ENCODE measurements around the gene PATJ. TPM values are rescaled to one million over a fixed set of nuclear protein-coding genes. Genes with fewer than 3 reads are reported as not detected.

PATJ gene
- total and polyA plus RNA-seq, 2 experiments from 2014 or later, result 35.3 to 68.4 TPM

- Histone ChIP-seq H3K4me1 (ENCODE audit: insufficient read depth) (peaks cover 26% of the 10 kb centered on the region), H3K27ac (ENCODE audit: low read depth) (no peak overlapping the region), H3K4me2 (peak overlapping the region; percentile 93), H3K27me3 (ENCODE audit: insufficient read depth) (no peaks in the 10 kb centered on the region), H3K36me3 (ENCODE audit: insufficient read depth) (no peaks in the 10 kb centered on the region), H3K9me2 (ENCODE audit: insufficient read depth) (no peaks in the 10 kb centered on the region), H3K79me2 (replicated peaks; ENCODE audit: insufficient read depth) (peaks cover 59% of the 10 kb centered on the region), H2AFZ (no peak overlapping the region), H4K20me1 (replicated peaks; ENCODE audit: insufficient read depth) (peaks cover 8% of the 10 kb centered on the region), H3F3A (replicated peaks; ENCODE audit: low read depth) (peaks cover 7% of the 10 kb centered on the region; the same call in 1 of the 2 replicates), H3K4me3 (peak overlapping the region; percentile 95)
- no peak overlapping the region for H3K27ac Mint-ChIP-seq
- H3K36me3 Mint-ChIP-seq (ENCODE audit: low read depth), result peaks cover 3% of the 10 kb centered on the region; the same call in 2 of the 3 replicates
- H3K4me1 Mint-ChIP-seq, result peaks cover 26% of the 10 kb centered on the region
- ATAC-seq (no peak), DNase-seq (ENCODE audit: low spot score) (no peak)
- no peak for TF ChIP-seq ZNF114 (CRISPR knock-in tag; IDR thresholded peaks at IDR 0.05)
- TF ChIP-seq NANOG (IDR thresholded peaks at IDR 0.05; ENCODE audit: borderline replicate concordance), result no peak
- no peak for TF ChIP-seq CREB1 (CRISPR knock-in tag; IDR thresholded peaks at IDR 0.05; ENCODE audit: low read depth)
- no peak for TF ChIP-seq STAT1 (IDR thresholded peaks at IDR 0.05; ENCODE audit: unreplicated experiment)
- no peak for TF ChIP-seq EZH2 (IDR thresholded peaks at IDR 0.05; ENCODE audit: low read depth, unreplicated experiment)
- TF ChIP-seq, protein P1, sequence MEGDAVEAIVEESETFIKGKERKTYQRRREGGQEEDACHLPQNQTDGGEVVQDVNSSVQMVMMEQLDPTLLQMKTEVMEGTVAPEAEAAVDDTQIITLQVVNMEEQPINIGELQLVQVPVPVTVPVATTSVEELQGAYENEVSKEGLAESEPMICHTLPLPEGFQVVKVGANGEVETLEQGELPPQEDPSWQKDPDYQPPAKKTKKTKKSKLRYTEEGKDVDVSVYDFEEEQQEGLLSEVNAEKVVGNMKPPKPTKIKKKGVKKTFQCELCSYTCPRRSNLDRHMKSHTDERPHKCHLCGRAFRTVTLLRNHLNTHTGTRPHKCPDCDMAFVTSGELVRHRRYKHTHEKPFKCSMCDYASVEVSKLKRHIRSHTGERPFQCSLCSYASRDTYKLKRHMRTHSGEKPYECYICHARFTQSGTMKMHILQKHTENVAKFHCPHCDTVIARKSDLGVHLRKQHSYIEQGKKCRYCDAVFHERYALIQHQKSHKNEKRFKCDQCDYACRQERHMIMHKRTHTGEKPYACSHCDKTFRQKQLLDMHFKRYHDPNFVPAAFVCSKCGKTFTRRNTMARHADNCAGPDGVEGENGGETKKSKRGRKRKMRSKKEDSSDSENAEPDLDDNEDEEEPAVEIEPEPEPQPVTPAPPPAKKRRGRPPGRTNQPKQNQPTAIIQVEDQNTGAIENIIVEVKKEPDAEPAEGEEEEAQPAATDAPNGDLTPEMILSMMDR (conservative IDR thresholded peaks at IDR 0.05; ENCODE audit: low read depth in 2 of 2), result no peak
- no peak for TF ChIP-seq JUNB (IDR thresholded peaks at IDR 0.05; ENCODE audit: unreplicated experiment)
- peak overlapping the region; percentile 78 for H3K4me3 Mint-ChIP-seq
- no peaks in the 10 kb centered on the region for H3K9me3 Mint-ChIP-seq
- H3K27me3 Mint-ChIP-seq (ENCODE audit: insufficient read depth, low read depth, poor library complexity), result peaks cover 2% of the 10 kb centered on the region
Observed at GRCh38 chr1:61743716-61744580, 1.7 kb downstream of the PATJ start.

DNA sequence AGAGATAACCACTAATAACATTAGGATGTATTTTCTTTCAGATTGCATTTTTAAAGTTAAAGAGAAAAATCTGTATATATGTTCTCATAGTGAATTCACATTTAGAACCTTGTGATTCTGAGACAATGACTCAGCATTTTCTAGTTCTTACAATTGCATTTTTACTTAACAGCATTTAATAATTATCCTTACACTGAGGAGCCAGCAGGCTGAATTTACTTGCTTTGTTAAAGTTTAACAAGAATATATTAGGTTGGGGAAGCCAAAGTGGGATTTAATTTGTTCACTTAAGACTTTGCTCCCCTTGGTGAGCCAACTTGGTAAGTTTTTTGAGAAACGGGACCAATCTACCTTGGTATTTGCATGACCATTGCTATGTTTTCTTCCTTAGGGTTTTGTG is 4.5 kb downstream of the PATJ start:
- Histone ChIP-seq H3F3A (replicated peaks; ENCODE audit: low read depth) (peaks cover 11% of the 10 kb centered on the region), H3K4me3 (no peak overlapping the region), H3K4me2 (peak overlapping the region; percentile 50), H3K27ac (ENCODE audit: low read depth) (peak overlapping the region; percentile 20), H3K4me1 (ENCODE audit: insufficient read depth) (peaks cover 27% of the 10 kb centered on the region), H4K20me1 (replicated peaks; ENCODE audit: insufficient read depth) (peaks cover 8% of the 10 kb centered on the region), H3K9me2 (ENCODE audit: insufficient read depth) (no peaks in the 10 kb centered on the region), H3K79me2 (replicated peaks; ENCODE audit: insufficient read depth) (peaks cover 87% of the 10 kb centered on the region), H3K27me3 (ENCODE audit: insufficient read depth) (no peaks in the 10 kb centered on the region), H2AFZ (no peak overlapping the region), H3K36me3 (ENCODE audit: insufficient read depth) (no peaks in the 10 kb centered on the region)
- ATAC-seq (no peak), DNase-seq (ENCODE audit: low spot score) (no peak)
- H3K27ac Mint-ChIP-seq, result peak overlapping the region; percentile 87
- peaks cover 23% of the 10 kb centered on the region for H3K4me1 Mint-ChIP-seq
- H3K27me3 Mint-ChIP-seq (ENCODE audit: insufficient read depth, low read depth, poor library complexity), result peaks cover 2% of the 10 kb centered on the region
- H3K4me3 Mint-ChIP-seq, result no peak overlapping the region
- H3K36me3 Mint-ChIP-seq (ENCODE audit: low read depth), result peaks cover 3% of the 10 kb centered on the region; the same call in 2 of the 3 replicates
- no peaks in the 10 kb centered on the region for H3K9me3 Mint-ChIP-seq
- TF ChIP-seq ZNF114 (CRISPR knock-in tag; IDR thresholded peaks at IDR 0.05) (no peak), ZNF331 (CRISPR knock-in tag; IDR thresholded peaks at IDR 0.05; ENCODE audit: low read depth) (no peak), REST (IDR thresholded peaks at IDR 0.05; ENCODE audit: unreplicated experiment) (no peak), NANOG (IDR thresholded peaks at IDR 0.05; ENCODE audit: borderline replicate concordance) (no peak), EZH2phosphoT487 (IDR thresholded peaks at IDR 0.05; ENCODE audit: unreplicated experiment) (no peak), STAT1 (IDR thresholded peaks at IDR 0.05; ENCODE audit: unreplicated experiment) (no peak), CREB1 (CRISPR knock-in tag; IDR thresholded peaks at IDR 0.05; ENCODE audit: low read depth) (no peak), POLR2AphosphoS5 (IDR thresholded peaks at IDR 0.05; ENCODE audit: low read depth) (no peak), JUNB (IDR thresholded peaks at IDR 0.05; ENCODE audit: unreplicated experiment) (no peak)
- TF ChIP-seq, protein P1 (conservative IDR thresholded peaks at IDR 0.05; ENCODE audit: low read depth in 2 of 2), result no peak
- TF ChIP-seq, protein P2, sequence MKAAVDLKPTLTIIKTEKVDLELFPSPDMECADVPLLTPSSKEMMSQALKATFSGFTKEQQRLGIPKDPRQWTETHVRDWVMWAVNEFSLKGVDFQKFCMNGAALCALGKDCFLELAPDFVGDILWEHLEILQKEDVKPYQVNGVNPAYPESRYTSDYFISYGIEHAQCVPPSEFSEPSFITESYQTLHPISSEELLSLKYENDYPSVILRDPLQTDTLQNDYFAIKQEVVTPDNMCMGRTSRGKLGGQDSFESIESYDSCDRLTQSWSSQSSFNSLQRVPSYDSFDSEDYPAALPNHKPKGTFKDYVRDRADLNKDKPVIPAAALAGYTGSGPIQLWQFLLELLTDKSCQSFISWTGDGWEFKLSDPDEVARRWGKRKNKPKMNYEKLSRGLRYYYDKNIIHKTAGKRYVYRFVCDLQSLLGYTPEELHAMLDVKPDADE (IDR thresholded peaks at IDR 0.05), result no peak
